IPS DF 19.7 (cell line): Measurements from ENCODE around the gene DIP2C.
"Not testable (repeated sequence)": the region's sequence is repeated elsewhere in the genome, so short reads cannot be mapped to it uniquely, and the experiment has no call there.

ENCODE experiments used
- DNase-seq: peaks from one replicate; pipeline ENCODE4 v3.0.0-alpha.2; 2013; ENCODE audit warnings: low read depth, low spot score

The DIP2C gene

DNA sequence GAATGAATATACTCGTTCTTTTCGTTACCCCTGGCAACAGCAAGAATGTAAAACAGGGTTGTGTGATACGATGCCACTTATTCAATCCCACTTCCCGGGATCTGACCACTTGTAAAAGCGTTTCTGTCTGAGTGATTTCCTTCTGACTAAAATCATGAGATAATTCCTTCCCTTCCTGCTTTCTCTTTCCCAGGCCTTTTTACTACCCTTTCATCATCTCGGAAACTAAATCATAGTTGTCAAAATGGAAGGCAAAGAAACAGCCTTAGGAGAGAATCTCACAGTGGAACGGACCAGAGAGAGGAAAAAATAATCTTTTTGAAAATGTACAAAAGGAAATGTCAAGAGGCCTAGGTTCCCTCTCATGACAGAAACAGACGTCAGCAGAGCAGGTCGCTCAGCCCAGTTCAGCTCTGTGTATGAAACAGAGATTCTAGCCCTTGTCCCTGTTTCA is 29.8 kb downstream of the DIP2C start:
- DNase-seq: no peak

DNA sequence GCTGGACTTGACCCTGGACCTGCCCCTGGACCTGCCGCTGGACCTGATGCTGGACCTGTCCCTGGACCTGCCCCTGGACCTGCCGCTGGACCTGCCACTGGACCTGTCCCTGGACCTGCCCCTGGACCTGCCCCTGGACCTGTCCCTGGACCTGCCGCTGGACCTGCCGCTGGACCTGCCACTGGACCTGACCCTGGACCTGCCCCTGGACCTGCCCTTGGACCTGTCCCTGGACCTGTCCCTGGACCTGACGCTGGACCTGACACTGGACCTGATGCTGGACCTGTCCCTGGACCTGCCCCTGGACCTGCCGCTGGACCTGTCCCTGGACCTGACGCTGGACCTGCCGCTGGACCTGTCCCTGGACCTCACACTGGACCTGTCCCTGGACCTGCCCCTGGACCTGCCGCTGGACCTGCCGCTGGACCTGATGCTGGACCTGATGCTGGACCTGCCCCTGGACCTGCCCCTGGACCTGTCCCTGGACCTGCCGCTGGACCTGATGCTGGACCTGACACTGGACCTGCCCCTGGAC is 31.6 kb downstream of the DIP2C start:
- not testable (repeated sequence) for DNase-seq

DNA sequence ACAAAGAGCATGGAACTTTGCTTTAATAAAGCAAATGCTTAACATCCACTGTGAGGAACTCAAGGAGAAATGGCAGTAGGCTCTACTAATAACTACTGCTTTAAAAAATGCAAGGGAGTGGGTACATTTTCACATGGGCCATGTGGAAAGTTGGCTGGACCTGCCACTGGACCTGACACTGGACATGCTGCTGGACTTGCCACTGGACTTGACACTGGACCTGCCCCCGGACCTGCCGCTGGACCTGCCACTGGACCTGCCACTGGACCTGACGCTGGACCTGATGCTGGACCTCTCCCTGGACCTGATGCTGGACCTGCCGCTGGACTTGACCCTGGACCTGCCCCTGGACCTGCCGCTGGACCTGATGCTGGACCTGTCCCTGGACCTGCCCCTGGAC is 32.6 kb downstream of the DIP2C start:
- DNase-seq: no peak

DNA sequence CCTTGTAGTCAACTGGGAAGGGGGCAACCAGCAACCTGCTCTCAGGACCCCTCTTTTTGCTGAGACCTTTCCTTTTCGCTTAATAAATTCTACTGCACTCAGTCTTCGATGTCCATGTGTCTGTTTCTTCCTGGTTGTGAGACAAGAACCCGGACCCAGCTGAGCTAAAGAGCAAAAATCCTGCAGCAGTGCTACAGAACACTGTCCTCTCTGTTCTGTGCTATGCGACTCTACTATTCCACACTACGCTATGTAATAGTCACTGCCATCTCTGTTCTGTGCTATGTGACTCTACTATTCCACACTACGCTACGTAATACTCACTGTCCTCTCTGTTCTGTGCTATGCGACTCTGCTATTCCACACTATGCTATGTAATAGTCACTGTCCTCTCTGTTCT is 34.3 kb downstream of the DIP2C start:
- no peak for DNase-seq

DNA sequence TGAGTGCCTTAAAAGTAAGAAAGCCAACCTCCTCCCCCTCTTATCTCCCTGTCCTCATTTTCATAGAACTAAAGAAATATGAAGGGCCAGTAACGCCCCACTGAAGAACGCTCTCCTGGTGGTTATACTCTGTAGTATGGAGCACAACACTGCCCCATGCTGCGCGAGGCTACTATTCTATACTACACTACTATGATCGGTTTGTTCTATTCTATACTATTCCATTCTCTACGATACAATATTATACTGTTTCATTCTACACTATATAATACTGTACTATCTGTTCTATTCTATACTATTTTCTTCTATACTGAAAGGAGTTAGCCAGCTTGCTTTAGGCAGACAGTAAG is 34.8 kb downstream of the DIP2C start:
- DNase-seq: no peak

DNA sequence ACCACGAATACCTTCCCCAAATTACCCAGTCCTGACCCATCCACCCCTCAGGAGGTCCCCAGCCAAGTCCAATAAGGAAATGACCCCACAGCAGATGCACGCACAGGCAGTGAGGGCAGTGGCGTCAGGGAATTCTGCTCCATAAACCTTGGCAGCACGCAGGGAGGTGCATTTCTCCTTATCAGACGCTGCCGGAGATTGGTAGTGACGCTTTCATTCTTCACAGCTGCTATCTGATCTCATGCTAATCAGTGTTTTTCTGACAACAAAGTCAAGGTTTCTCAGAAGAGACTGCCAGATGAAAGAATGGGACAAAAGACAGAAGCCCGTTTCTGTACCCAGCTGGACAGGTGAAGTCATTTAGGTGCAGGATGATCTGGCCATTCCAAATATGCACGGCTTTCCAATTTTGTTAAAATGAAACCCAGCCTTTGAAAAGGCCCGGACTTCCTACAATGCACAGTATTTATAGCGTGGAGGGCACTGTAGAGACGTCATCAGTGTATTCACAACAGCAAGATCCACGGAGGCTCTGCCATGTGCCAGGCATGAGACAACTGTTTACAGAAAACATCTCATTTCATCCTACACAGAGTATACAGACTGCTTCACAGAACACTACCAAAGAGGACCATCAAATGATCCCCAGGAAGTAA is 35.3 kb downstream of the DIP2C start:
- DNase-seq: no peak

DNA sequence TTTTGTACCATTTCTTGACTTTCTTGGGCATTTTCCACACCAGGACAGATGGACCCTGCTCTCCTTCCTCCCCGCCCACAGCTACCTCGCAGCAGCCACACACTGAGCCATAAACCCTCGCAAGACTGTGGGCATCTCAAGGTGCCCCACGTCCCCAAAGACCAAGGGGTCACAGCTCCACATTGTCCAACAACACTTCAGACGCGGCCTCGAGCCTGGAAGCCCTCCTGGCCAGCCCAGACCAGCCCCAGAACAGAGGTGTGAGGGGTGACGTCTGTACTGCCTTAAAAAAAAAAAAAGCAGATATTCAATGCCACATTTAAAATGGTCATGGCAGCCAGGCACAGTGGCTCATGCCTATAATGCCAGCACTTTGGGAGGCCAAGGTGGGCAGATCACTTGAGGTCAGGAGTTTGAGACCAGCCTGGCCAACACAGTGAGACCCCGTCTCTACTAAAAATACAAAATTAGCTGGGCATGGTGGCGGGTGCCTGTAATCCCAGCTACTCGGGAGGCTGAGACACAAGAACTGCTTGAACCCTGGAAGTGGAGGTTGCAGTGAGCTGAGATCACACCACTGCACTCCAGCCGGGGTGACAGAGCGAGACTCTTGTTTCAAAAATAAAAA is 36.5 kb downstream of the DIP2C start:
- not testable (repeated sequence) for DNase-seq

DNA sequence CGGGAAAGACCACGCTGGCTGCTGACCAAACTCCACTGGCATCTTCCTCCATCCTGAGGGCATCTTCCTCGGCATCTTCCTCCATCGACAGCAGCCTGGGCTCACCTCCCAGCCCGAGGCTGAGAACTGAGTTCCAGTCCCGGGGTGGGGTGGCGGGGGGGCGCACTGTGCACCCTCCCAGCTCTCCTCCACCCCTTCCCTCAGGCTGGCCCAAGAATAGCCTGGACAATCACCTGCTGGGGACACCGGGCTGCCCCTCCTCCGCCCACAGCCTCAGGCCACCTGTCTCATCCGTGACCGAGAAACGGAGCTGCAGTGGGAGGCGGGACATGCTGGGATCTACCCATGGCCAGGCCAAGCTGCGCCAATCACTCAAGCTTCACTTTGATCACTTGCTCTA is 37.2 kb downstream of the DIP2C start:
- DNase-seq: no peak

DNA sequence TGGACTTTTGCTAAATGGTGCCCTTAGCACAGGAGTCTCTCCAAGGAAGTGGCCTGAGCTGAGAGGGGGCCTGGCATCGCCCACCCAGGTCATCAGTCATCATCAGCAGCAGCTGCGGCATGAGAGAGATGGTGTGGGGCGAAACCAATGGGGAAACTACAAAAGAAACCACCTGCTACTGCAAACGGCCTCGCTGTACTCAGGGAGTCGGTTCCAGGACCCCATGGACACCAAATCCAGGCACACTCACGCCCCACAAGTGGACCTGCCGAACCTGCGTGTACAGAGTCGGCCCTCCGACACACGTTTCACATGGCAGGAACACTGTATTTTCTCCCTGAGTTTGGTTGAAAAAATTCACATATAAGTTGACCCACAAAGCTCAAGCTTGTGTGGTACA is 37.8 kb downstream of the DIP2C start:
- DNase-seq: no peak

DNA sequence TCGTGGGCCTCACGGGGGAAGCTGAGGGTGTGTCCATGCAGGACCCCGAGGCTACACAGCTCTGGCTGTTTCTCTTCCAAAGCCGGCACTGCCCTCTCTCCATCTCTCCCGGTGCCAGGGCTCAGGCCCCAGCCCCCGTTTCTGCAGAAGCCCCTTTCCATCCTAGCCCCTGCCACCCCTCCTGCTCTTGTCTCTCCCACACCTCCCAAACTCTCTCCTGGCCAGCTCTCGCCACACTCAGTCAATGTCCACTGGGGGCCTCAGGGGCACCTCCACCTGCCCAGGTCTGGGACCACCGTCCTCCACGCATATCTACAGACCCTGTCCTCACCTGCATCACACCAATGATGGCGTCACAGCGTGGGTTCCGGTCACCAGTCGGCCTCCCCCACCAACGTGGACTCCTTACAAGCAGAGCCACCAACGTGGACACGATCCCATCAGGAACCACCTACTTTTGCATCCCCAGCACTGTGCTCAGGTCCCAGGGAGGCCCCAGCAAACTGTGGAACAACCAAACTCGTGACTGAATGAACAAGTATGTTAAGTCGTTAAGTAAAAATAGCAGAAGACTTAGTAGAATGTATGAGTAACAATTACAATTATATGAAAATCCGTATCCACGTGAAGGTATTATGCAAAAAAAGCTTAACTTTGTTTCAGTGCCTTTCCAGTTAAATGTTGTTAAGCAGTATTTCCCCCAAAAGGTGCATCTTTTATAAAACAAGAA is 38.4 kb downstream of the DIP2C start:
- no peak for DNase-seq

DNA sequence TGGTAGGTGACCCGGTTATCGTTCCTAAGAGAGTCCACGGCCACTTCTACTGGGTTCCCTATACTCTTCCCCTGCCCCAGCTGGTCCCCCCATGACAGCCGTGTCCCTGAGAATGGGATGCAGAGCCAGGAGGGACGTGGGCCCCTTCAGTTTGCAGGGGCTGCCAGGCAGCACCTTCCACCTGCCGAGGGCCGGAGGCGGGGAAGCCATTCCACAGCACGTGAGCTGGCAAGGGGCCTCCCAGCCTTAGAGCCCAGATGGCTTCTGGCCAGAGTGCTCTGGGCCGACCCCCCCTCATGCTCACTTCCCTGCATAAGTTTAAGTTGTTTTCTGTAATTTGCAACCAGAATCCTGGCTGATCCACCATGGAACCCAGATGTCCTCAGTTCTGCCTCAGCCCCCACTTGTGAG is 39.0 kb downstream of the DIP2C start:
- no peak for DNase-seq

DNA sequence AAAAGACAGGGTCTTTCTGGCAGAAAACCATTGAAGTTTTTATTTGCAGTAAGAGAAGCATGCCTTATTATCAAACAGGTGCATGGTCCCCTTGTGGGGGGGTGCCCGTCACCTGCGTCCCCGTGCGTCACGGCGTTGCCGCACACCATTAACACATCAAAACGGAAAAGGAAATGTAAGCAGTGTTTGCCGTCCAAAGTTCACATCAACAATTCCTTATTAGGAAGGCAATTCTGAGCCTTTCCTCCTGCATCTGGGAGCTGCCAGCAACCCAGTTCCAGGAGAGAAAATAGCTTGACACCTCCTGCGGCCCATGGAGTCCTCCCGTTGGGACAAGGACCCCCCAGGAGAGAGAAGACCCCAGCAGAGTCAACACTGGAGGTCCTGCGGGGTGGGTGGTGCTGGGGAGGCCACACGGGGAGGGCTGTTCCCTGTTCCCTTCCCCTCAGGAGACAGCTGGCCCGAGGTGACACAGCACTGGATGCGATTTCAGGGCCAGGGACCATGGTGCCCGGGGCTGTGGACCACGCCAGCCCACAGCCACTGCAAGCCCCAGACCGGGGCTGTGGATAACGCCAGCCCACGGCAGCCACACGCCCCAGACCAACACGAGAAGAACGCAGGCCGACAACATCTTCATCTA is 39.5 kb downstream of the DIP2C start:
- DNase-seq: no peak

DNA sequence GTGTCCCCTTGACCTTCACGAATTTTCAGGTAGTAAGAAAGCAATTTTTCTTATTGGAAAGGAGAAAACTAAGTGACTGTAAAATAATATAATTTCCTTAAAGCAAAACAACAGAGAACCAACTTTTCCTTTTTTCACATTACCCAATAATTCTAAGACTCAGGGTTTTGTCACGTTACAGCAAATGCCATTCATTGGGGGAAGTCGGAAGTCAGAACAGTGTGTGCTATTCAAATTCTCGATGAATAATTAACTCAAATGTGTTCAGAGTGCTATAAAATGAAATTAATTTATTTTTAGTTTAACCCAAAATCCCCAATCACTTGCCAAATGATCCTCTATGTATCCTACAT is 40.0 kb downstream of the DIP2C start:
- DNase-seq: no peak

DNA sequence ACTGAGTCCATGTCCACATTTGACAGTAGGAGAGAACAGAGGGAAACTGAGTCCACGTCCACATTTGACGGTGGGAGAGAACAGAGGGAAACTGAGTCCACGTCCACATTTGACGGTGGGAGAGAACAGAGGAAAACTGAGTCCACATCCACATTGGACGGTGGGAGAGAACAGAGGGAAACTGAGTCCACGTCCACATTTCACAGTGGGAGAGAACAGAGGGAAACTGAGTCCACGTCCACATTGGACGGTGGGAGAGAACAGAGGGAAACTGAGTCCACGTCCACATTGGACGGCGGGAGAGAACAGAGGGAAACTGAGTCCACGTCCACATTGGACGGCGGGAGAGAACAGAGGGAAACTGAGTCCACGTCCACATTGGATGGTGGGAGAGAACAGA is 42.4 kb downstream of the DIP2C start:
- not testable (repeated sequence) for DNase-seq

DNA sequence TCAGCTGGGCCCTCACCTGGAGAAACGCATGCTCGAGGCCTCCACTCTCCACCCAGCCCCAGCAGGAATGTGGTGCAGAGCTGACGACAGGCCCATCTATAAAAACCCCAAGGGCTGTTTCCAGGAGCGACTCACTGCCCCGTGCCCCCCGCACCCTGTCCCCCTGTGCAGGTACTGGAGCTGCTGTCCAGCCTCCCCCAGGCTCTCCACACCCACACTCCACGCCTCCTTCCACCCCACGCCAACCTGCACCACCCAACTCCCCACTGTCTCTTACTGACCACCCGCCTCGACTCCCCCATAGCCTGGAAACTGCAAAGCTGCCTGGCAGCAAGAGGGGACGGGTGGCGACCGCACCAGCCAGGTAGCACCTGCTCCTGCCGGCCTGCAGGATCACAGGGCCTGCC is 43.3 kb downstream of the DIP2C start:
- DNase-seq: no peak

DNA sequence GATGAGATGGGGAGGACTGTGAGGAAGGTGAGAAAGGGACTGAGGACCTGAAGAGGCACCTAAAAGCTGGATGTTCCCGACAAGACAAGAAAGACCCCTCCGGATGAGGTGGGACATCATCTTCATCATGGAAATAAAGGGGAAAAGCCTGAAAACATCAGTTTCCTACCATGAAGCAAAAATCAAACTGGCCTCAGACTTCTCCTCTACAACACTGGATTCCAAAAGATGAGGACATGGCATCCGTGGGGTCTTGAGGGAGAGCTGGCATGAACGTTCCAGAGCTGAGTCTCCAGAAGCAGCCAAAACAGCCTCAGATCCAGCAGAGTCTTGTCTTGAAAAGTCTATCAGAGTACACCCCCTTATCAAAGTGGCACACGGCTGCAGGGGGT is 44.5 kb downstream of the DIP2C start:
- DNase-seq: no peak

DNA sequence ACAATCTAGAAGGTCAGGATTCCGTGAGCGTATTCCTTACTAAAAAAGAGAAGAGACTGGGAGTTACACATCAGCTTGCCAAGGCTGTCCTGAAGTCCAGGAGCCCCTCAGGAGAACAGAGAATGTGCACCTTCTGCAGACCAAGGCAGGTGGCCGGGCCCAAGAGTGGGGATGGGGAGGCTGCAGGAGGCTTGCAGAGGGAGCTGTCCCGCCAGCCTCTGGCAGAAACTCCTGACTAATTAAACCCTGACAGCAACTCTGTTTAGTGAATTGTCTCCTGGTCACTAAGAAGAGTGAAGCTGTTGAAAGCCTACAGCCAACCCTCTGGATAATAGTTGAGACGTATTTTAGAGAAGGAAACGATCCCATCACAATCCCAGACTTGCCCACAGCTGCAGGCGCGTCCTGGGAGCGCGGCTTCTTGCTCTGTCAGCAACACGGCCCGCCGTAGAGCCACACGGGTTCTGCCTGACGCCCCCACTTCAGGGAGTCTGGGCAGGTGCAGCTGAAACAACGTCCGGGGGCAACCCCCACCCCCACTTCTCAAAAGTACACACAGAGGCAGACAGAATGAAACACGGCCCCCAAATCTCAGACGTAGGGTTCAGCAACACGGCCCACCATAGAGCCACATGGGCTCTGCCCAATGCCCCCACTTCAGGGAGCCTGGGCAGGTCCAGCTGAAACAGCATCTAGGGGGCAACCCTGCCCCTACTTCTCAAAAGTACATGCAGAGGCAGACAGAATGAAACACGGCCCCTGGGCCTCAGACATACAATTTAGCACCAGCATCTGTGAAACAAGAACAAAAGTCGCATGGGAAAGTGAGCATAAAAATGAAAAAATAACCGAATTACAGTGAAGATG is 45.2 kb downstream of the DIP2C start:
- DNase-seq: no peak

DNA sequence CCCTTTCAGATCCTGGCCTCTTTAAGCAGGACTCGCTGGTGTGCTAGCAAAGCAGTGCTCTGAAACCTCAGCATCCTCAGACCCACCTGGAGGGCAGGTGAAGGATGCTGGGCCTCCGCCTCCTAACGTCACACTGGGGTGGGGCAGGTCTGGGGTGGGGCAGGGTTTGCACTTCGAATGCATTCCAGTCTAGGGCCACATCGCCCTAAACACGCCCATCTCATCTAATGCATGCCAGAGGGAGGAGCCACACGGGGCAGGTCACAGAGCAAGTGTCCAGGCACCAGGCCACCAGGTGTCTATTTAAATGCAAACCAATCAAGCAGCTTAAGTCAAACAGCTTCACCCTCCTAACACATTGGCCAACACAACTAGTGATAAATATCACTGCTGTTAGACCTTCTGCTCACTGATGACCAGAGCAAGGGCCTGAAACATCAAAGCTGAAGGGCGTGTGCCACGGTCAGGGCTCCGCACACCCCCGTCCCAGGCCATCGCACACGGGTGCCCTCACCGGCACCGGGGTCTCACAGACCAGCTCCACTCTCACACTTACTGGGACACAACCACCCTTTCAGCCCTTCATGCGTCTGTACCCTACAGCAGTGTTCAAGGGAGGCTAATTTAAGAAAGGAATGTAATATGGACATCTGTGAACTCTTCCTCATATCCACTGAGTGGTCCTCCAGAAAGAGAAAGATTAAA is 47.1 kb downstream of the DIP2C start:
- DNase-seq: no peak

DNA sequence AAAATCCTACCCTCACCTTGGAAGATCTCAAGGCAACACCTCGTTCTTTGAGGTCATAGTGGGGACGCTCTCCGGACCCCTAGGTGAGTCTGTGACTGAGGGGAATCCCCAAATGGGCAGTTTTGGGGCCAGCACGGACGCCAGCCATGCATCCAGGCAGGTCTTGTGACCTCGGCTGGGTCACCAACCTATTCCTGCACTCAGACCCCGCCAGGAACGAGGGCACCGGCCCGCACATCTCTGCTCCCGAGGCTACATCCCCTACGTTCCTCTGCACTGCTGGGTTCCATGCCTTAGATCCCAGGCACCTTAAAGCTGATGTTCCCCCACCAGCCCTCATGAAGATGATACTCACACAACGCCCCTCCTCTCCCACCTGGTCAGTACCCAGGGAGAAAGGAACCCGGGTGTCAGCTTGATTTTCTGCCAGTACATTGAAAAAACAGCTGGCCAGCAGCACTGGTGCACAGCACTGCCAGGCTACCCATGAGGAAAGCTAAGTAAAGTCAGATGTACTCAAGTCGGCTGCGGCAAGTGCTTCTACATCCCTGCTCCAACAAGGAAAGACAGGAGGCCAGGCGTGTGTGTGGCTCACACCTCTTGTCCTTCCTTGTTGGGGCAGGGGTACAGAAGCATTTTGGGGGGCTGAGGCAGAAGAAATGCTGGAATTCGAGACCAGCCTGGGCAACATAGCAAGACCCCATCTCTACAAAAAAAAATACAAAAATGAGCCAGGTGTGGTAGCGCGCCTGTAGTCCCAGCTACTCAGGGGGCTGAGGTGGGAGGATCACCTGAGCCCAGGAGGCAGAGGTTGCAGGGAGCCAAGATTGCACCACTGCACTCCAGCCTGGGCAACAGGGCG is 48.1 kb downstream of the DIP2C start:
- DNase-seq: no peak

DNA sequence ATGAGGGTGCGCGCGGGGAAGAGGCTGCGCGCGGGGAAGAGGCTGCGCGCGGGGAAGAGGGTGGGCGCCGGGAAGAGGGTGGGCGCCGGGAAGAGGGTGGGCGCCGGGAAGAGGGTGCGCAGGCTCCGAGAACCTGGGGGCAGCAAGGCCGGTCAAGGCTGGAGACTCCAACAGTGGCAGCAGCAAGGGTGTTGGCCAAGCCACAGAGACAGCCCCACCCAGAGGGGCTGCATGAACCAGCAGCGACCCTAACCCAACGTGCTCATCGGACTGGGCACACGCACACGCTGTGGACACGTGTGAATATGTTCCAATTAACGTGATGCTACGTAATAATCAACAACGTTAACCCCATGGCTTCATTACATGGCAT is 48.8 kb downstream of the DIP2C start:
- DNase-seq: no peak
